MCF 10A (cell line): Measurements from ENCODE around the gene ZNF597. TPM values are rescaled to one million over a fixed set of nuclear protein-coding genes. Genes with fewer than 3 reads are reported as not detected.

Experiments
- BruUV-seq: library from RNA; stranded (reverse); fragments of 400-500 nt; replicated peaks from 2 replicates; lab custom pipeline; 2021; lab: Mats Ljungman, UMichigan
- CTCF ChIA-PET: fragments of 300-600 bp; sonication (Branson Sonifier 250); formaldehyde crosslinking; extraction: SDS; loops from one replicate; lab custom pipeline; 2021; ENCODE audit warnings: antibody characterized with exemption, inconsistent platforms; lab: Yijun Ruan, JAX
- POLR2A ChIA-PET: fragments of 300-600, 350-650 bp; sonication (Branson Sonifier 250); formaldehyde crosslinking; extraction: SDS; loops from one replicate; lab custom pipeline; 2020; ENCODE audit warnings: antibody characterized with exemption, inconsistent platforms; lab: Yijun Ruan, JAX
- DNase-seq: peaks from one replicate; pipeline ENCODE4 v3.0.0-alpha.2; 2018; ENCODE audit not compliant: unreplicated experiment
- H3K27ac Mint-ChIP-seq: one replicate; pipeline ENCODE4 v1.8.0; 2022; ENCODE audit warnings: mild to moderate bottlenecking, low read depth, mixed read lengths; ENCODE audit not compliant: unreplicated experiment
- H3K27me3 Mint-ChIP-seq: one replicate; pipeline ENCODE4 v1.8.0; 2022; ENCODE audit warnings: mixed read lengths; ENCODE audit not compliant: insufficient read depth, unreplicated experiment
- H3K36me3 Mint-ChIP-seq: one replicate; pipeline ENCODE4 v1.8.0; 2022; ENCODE audit warnings: mild to moderate bottlenecking, moderate library complexity, mixed read lengths; ENCODE audit not compliant: insufficient read depth, unreplicated experiment
- H3K4me1 Mint-ChIP-seq: one replicate; pipeline ENCODE4 v1.8.0; 2022; ENCODE audit warnings: mixed read lengths; ENCODE audit not compliant: insufficient read depth, unreplicated experiment
- H3K4me3 Mint-ChIP-seq: one replicate; pipeline ENCODE4 v1.8.0; 2022; ENCODE audit warnings: mild to moderate bottlenecking, moderate library complexity, mixed read lengths; ENCODE audit not compliant: unreplicated experiment
- H3K9me3 Mint-ChIP-seq: one replicate; pipeline ENCODE4 v1.8.0; 2022; ENCODE audit warnings: mixed read lengths; ENCODE audit not compliant: unreplicated experiment
- CTCF ChIP-seq: fragments of 200-600 bp; IDR thresholded peaks from one replicate; pipeline ENCODE4 v1.8.0; 2022; ENCODE audit warnings: antibody characterized with exemption, mild to moderate bottlenecking; ENCODE audit not compliant: unreplicated experiment
- intact Hi-C: fragments of 100-400 bp; cut with micrococcal nuclease; formaldehyde crosslinking; loops from 2 replicates; pipeline ENCODE4 v1.14.1; 2022
- total RNA-seq: library from RNA; stranded (reverse); gene quantifications from 2 replicates; pipeline ENCODE4 v1.2.3, GENCODE V29; 2022

Gene ZNF597
- total RNA-seq, 1 experiment from 2014 or later = 2.3 TPM

DNA sequence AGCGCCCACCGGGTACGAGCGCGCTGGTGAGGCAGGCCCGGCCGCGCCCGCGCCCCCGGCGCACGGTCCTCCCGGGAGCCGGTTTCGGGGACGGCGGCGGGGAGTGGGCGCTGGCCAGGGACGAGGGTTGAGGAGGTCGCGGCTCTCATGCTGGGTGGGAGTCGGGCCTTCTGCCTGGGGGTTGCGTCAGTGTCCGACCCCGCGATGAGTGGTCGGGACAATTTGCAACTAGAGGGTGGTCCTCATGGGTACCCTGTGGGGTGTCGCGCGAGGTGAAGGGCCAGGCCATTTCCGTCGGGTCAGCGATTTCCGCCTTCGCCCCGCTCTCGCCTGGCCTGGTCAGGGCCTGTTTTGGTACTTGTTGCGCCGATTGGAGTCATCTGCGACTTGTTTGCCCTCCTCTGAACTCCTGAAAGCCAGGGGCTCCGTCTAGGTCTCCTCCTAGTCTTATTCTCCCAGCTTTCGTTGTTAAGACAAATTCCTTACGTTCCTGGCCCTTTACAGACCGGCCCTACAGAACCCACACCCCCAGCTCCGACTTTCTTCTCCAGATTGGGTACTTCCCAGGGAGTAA lies 15.1 kb upstream of the ZNF597 start:
- intact Hi-C loops = loop anchor here (2.0 to 5.0 kb wide), 2 partner anchors 58 to 196 kb away; partner anchors contain the start of genes ZNF174 and ZSCAN32
- BruUV-seq = no TSS peak
- H3K36me3 Mint-ChIP-seq = peaks cover 17% of the 10 kb centered on the region
- H3K27ac Mint-ChIP-seq = peak overlapping the region; percentile 72
- peak overlapping the region; percentile 84 for H3K4me3 Mint-ChIP-seq
- DNase-seq = no peak
- CTCF ChIA-PET = interaction anchor here (0.6 kb wide), 1 partner anchor 29 kb away, joined by 3 read pairs; no protein-coding TSS in a partner anchor
- peaks cover 31% of the 10 kb centered on the region for H3K4me1 Mint-ChIP-seq
- POLR2A ChIA-PET = interaction anchor here (0.7 to 2.5 kb wide), 5 partner anchors 11 to 174 kb away, joined by 3 to 12 read pairs (median 6); partner anchors contain the start of genes NAA60, ZNF174, ZNF597 and ZSCAN32
- TF ChIP-seq CTCF = no peak
- H3K9me3 Mint-ChIP-seq = no peaks in the 10 kb centered on the region
- H3K27me3 Mint-ChIP-seq = no peaks in the 10 kb centered on the region

DNA sequence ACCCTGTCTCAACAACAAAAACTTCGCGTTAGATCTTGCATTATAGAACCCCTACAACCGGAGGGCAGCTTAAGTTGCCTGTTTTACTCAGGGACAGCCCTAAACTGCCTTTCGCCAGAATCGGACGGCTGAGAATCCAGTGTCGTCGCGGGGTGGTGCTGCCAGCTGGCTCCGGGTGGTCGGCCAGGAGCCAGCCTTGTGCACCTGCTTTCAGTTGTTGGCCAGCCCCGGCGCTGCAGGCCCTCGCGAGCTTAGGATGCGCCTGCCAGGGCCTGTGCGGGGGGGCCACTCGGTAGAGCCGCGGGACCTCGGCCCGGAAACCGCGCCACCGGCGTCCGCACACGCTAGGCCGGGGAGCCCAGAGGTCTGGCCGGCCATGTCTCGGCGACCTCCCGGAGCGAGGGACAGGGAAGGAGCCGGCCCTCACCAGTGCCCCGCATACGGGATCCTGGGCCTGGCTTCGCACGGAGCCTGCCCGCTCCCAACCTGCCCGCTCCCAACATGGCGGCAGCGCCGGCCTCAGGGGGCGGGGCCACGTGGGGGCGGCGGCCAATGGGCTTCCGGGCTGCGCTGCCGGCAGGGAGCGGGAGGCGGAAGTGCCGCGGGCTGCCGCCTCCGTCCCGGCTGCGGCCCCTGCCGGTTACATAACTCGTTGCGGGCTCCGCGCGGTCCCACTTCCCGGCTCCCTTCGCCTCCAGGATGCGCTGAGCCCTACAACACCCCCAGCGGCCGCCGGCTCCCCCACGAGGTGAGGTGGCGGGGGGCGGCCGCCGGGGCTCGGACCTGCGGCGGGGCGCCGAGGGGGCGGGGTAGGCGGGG lies 14.3 kb upstream of the ZNF597 start:
- peak overlapping the region; percentile 75 for H3K27ac Mint-ChIP-seq
- no peaks in the 10 kb centered on the region for H3K9me3 Mint-ChIP-seq
- H3K4me1 Mint-ChIP-seq = peaks cover 31% of the 10 kb centered on the region
- CTCF ChIA-PET = interaction anchor here (0.6 to 1.1 kb wide), 4 partner anchors 28 to 268 kb away, joined by 3 to 7 read pairs (median 3); partner anchors contain the start of genes TIGD7 and ZNF75A
- no peaks in the 10 kb centered on the region for H3K27me3 Mint-ChIP-seq
- H3K4me3 Mint-ChIP-seq = peak overlapping the region; percentile 84
- peaks cover 17% of the 10 kb centered on the region for H3K36me3 Mint-ChIP-seq
- peak; percentile 87 for DNase-seq
- TSS peak; percentile 91 for BruUV-seq
- intact Hi-C loops = loop anchor here (1.0 to 5.0 kb wide), 3 partner anchors 57 to 274 kb away; partner anchors contain the start of genes ZNF174 and ZSCAN32
- POLR2A ChIA-PET = interaction anchor here (0.6 to 2.8 kb wide), 12 partner anchors 14 to 1207 kb away, joined by 3 to 31 read pairs (median 4); partner anchors contain the start of genes NAA60, TIGD7, ZNF174 and ZNF263
- peak; percentile 34 for TF ChIP-seq CTCF

DNA sequence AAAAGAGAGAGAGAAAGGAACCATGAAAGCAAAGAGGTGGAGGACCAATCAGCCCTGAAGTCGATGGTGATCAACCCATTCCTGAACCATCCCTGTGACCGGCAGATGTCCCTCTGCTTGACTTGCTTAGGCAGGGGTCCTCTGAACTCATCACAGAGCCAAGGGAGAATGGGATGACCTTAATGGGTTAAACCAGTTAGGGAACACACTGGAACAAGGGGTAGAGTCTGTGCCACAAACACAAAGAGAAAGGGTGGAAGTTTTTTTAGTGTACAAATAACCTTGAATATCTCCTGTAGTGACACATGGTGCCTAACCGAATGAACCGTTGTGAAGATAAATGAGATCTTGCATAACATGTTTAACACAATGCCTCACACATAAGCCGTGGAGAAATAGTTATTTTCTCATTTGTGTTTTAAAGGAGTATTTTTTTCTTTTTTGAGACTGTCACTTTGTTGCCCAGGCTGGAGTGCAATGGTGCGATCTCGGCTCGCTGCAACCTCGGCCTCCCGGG lies 11.4 kb upstream of the ZNF597 start:
- no peak for DNase-seq
- intact Hi-C loops = loop anchor here (5.0 kb wide), 1 partner anchor 192 kb away; no protein-coding TSS in a partner anchor
- Mint-ChIP-seq H3K9me3 (no peaks in the 10 kb centered on the region), H3K27me3 (no peaks in the 10 kb centered on the region), H3K27ac (no peak overlapping the region), H3K4me3 (no peak overlapping the region), H3K36me3 (peaks cover 24% of the 10 kb centered on the region), H3K4me1 (peaks cover 18% of the 10 kb centered on the region)
- TF ChIP-seq CTCF = no peak
- BruUV-seq = no TSS peak
- CTCF ChIA-PET = interaction anchor here (0.6 kb wide), 1 partner anchor 305 kb away, joined by 4 read pairs; no protein-coding TSS in a partner anchor
- POLR2A ChIA-PET = no interaction called here
